Psoas muscle (tissue), 8 donors: ENCODE data around the gene CHCHD3. TPM values are rescaled to one million over a fixed set of nuclear protein-coding genes. Genes with fewer than 3 reads are reported as not detected.
A peak's percentile ranks its signal among the peaks of the same experiment; 100 is the strongest.

Experiments used
- ATAC-seq, 4 donors: fragments of 200-7000 bp; cut with Tn5 transposase; one replicate each; pipeline ENCODE4 v1.9.1; 2020; ENCODE audit warnings: moderate library complexity in 3 of 4, mild to moderate bottlenecking in 2 of 4
- DNase-seq, 2 donors: peaks; one replicate each; pipeline ENCODE4 v3.0.0-alpha.2; 2020
- H3K27ac ChIP-seq: fragments of 200-600 bp; one replicate; pipeline ENCODE4 v1.8.0; 2022
- H3K27me3 ChIP-seq, 3 donors: fragments of 200-600 bp in 1 of 3; one replicate each; pipeline versions ENCODE4 v1.6.1 to v1.8.0; 2013 to 2022; ENCODE audit warnings: low read length in 2 of 3, mild to moderate bottlenecking in 2 of 3, moderate library complexity in 1 of 3; ENCODE audit not compliant: insufficient read depth in 3 of 3
- H3K36me3 ChIP-seq, 2 donors: fragments of 200-600 bp in 1 of 2; one replicate each; pipeline versions ENCODE4 v1.6.1 to v1.8.0; 2013 to 2022; ENCODE audit warnings: low read depth in 1 of 2, mild to moderate bottlenecking in 1 of 2, moderate library complexity in 1 of 2; ENCODE audit not compliant: insufficient read depth in 1 of 2
- H3K4me1 ChIP-seq: fragments of 200-600 bp; one replicate; pipeline ENCODE4 v1.8.0; 2022
- H3K4me3 ChIP-seq: fragments of 200-600 bp; one replicate; pipeline ENCODE4 v1.8.0; 2022; ENCODE audit warnings: mild to moderate bottlenecking
- H3K9me3 ChIP-seq: fragments of 200-600 bp; one replicate; pipeline ENCODE4 v1.8.0; 2022
- CTCF ChIP-seq: fragments of 200-600 bp; IDR thresholded peaks from one replicate; pipeline ENCODE4 v1.8.0; 2022; ENCODE audit warnings: antibody characterized with exemption
- WGBS, 3 donors: extraction: QIAGEN DNeasy Blood & Tissue Kit; methylation state at CpG; one replicate each; pipeline versions ENCODE4 v1.1.6 to v1.1.7; 2013; 5-methylcytosine and 5-hydroxymethylcytosine counted together
- intact Hi-C, 2 donors: fragments of 100-400 bp; cut with DNase I; formaldehyde crosslinking; loops; one replicate each; pipeline versions ENCODE4 v1.11.0 to v1.14.2; 2022
- polyA plus RNA-seq, 3 donors: library from polyadenylated mRNA; stranded (reverse); fragments of 200-250 nt; gene quantifications; one replicate each; pipeline ENCODE4 v1.2.3, GENCODE V29; 2013
- total RNA-seq, 4 donors: library from RNA; stranded (reverse); fragmentation: NEBNext Ultra II Directional in 2 of 4; extraction: Animal tissue kit (Norgen Biotek cat#: 25700) in 2 of 4; gene quantifications; one replicate each; pipeline versions ENCODE4 v1.2.1 to v1.2.4, GENCODE V29; 2021 to 2023
- donor health status: healthy with polysubstance abuse.
- donor health status: DM: no; HTN: no; CAD: no; lungs with moderate emphysema.
- donor health status: Bipolar disorder and iron deficiency.
- donor health status: healthy.
- donor health status: DM: yes; HTN: yes; CAD: no.
- donor health status: DM: no; HTN: no; CAD: no.
- donor health status: DM: no; HTN: no; CAD: no.
- donor health status: DM: yes; HTN: yes; CAD: no.

CHCHD3 gene
- total and polyA plus RNA-seq, 7 donors: 129 to 206 (median 184) TPM

GRCh38 chr7:133108023-133108422 is 26.1 kb upstream of the CHCHD3 start:
- Histone ChIP-seq H3K9me3 (no peaks in the 10 kb centered on the region), H3K27ac (no peak overlapping the region), H3K4me1 (no peaks in the 10 kb centered on the region), H3K4me3 (no peak overlapping the region), H3K36me3 (no peaks in the 10 kb centered on the region), H3K27me3 (no peaks in the 10 kb centered on the region)
- WGBS, 3 donors: 23 to 38% (median 33%) methylated on average over 1 of the region's 1 CpG
- DNase-seq: no peak
- intact Hi-C loops: no loop called here
- no peak for TF ChIP-seq CTCF
- ATAC-seq: no peak

GRCh38 chr7:133102276-133103060 is 20.6 kb upstream of the CHCHD3 start:
- WGBS, 3 donors: 63 to 75% (median 67%) methylated on average over 6 of the region's 6 CpGs
- no peak overlapping the region for H3K27ac ChIP-seq
- no peaks in the 10 kb centered on the region for H3K4me1 ChIP-seq
- no peak overlapping the region for H3K4me3 ChIP-seq
- no peaks in the 10 kb centered on the region for H3K36me3 ChIP-seq
- no peaks in the 10 kb centered on the region for H3K9me3 ChIP-seq
- H3K27me3 ChIP-seq: no peaks in the 10 kb centered on the region
- no peak for TF ChIP-seq CTCF
- ATAC-seq (no peak), DNase-seq (no peak)
- intact Hi-C loops: no loop called here

GRCh38 chr7:133099633-133100286 is 17.9 kb upstream of the CHCHD3 start:
- DNase-seq (no peak), ATAC-seq (peak in 1 of 4 donors; percentile 35)
- intact Hi-C loops: no loop called here
- Histone ChIP-seq H3K27me3 (no peaks in the 10 kb centered on the region), H3K36me3 (no peaks in the 10 kb centered on the region), H3K4me1 (no peaks in the 10 kb centered on the region), H3K27ac (no peak overlapping the region), H3K9me3 (no peaks in the 10 kb centered on the region), H3K4me3 (no peak overlapping the region)
- WGBS, 3 donors: 40 to 71% (median 55%) methylated on average over 3 of the region's 3 CpGs
- no peak for TF ChIP-seq CTCF

- H3K27ac ChIP-seq: no peak overlapping the region
- DNase-seq: no peak
- no peaks in the 10 kb centered on the region for H3K27me3 ChIP-seq
- H3K4me1 ChIP-seq: no peaks in the 10 kb centered on the region
- TF ChIP-seq CTCF: no peak
- no peaks in the 10 kb centered on the region for H3K9me3 ChIP-seq
- intact Hi-C loops: no loop called here
- H3K36me3 ChIP-seq: no peaks in the 10 kb centered on the region
- H3K4me3 ChIP-seq: no peak overlapping the region
- no peak for ATAC-seq
- WGBS, 3 donors: 76 to 91% (median 79%) methylated on average over 7 of the region's 7 CpGs
Measured at GRCh38 chr7:133095119-133095671, 13.3 kb upstream of the CHCHD3 start.
